Left ventricle myocardium inferior (tissue), 1 donor: ENCODE results near the gene RAPGEF6. TPM values are rescaled to one million over a fixed set of nuclear protein-coding genes. Genes with fewer than 3 reads are reported as not detected.

Experiments
- DNase-seq: peaks from one replicate; pipeline ENCODE4 v3.0.0-alpha.2; 2020
- H3K27ac ChIP-seq: fragments of 200-600 bp; replicated peaks from 2 replicates; pipeline ENCODE4 v1.8.0; 2021
- H3K27me3 ChIP-seq: fragments of 200-600 bp; 2 replicates; pipeline ENCODE4 v1.8.0; 2021; ENCODE audit warnings: low read depth
- H3K36me3 ChIP-seq: fragments of 200-600 bp; 2 replicates; pipeline ENCODE4 v1.8.0; 2021
- H3K4me1 ChIP-seq: fragments of 200-600 bp; 2 replicates; pipeline ENCODE4 v1.8.0; 2021
- H3K4me3 ChIP-seq: fragments of 200-600 bp; 2 replicates; pipeline ENCODE4 v1.8.0; 2021; ENCODE audit warnings: mild to moderate bottlenecking, moderate library complexity
- H3K9me3 ChIP-seq: fragments of 200-600 bp; replicated peaks from 2 replicates; pipeline ENCODE4 v1.8.0; 2021
- intact Hi-C: fragments of 100-400 bp; cut with micrococcal nuclease; formaldehyde crosslinking; loops from one replicate; pipeline ENCODE4 v1.11.0; 2022
- total RNA-seq: library from RNA; stranded (reverse); fragmentation: NEBNext Ultra II Directional; extraction: Animal tissue kit (Norgen Biotek cat#: 25700); gene quantifications from one replicate; pipeline ENCODE4 v1.2.1, GENCODE V29; 2021
- TF ChIP-seq, protein P1 (sequence below): fragments of 200-600 bp; IDR thresholded peaks from 2 replicates; pipeline ENCODE4 v1.8.0; 2021; ENCODE audit warnings: antibody characterized with exemption, mild to moderate bottlenecking, borderline replicate concordance
- donor health status: DM: no; HTN: yes; CAD: no; lungs with severe emphysema.

RAPGEF6 gene
- total RNA-seq, 1 donor from 2014 or later = 9.6 TPM

DNA sequence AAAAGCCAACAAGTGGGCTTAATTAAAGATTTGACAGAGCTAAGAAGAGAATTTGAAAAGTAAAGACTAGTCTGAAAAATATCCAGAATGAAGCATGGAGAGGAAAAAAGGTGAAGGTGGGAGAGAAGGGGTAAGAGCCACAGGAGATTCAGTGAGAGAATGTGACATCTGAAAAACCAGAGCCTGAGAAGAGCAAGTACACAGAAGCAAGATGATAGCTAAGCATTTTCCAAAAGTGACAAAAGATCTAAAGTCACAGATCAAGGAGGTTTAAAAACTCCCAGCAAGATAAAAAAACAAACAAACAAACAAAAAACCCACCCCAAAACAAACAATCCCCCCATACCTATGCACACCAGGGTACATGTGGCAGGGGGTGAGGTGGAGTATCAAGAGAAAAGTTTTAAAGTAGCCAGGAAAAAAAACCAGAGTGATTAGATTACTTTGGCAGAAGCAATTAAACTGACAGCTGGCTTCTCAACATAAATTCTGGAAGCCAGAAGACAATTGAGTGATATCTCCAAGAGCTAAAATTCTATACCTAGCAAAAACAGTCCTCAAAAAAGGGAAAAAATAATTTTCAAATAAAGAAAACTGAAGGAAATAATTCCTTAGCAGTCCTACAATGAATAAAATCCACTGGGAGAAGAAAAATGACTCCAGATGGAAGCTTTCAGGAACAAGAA lies 111.4 kb downstream of the RAPGEF6 start:
- no peaks in the 10 kb centered on the region for H3K27me3 ChIP-seq
- peaks cover 45% of the 10 kb centered on the region for H3K4me1 ChIP-seq
- peaks cover 11% of the 10 kb centered on the region for H3K36me3 ChIP-seq
- H3K27ac ChIP-seq = no peak overlapping the region
- no peak overlapping the region for H3K4me3 ChIP-seq
- TF ChIP-seq, protein P1, sequence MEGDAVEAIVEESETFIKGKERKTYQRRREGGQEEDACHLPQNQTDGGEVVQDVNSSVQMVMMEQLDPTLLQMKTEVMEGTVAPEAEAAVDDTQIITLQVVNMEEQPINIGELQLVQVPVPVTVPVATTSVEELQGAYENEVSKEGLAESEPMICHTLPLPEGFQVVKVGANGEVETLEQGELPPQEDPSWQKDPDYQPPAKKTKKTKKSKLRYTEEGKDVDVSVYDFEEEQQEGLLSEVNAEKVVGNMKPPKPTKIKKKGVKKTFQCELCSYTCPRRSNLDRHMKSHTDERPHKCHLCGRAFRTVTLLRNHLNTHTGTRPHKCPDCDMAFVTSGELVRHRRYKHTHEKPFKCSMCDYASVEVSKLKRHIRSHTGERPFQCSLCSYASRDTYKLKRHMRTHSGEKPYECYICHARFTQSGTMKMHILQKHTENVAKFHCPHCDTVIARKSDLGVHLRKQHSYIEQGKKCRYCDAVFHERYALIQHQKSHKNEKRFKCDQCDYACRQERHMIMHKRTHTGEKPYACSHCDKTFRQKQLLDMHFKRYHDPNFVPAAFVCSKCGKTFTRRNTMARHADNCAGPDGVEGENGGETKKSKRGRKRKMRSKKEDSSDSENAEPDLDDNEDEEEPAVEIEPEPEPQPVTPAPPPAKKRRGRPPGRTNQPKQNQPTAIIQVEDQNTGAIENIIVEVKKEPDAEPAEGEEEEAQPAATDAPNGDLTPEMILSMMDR = no peak
- H3K9me3 ChIP-seq = no peaks in the 10 kb centered on the region
- intact Hi-C loops = no loop called here
- no peak for DNase-seq

DNA sequence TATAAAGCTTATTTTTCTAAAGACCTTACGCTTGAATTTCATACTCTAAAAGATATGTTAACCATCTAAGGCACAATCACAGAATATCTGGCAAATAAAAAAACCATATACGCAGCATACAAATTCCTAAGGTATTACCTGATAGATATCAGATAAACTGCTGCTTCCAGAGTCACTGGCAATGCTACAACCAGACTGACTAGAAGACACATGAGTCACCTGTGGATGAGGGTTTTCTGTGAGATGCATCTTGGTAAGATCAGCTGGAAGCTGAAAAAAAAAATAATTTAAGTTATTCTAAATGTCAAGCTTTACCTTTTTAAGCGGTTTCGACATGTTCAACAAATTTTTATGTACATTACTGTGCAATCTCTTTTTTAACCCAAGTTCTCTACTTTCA lies 113.8 kb downstream of the RAPGEF6 start:
- Histone ChIP-seq H3K4me3 (no peak overlapping the region), H3K9me3 (no peaks in the 10 kb centered on the region), H3K36me3 (peaks cover 11% of the 10 kb centered on the region), H3K4me1 (peaks cover 41% of the 10 kb centered on the region), H3K27ac (no peak overlapping the region), H3K27me3 (no peaks in the 10 kb centered on the region)
- TF ChIP-seq, protein P1 = no peak
- intact Hi-C loops = no loop called here
- no peak for DNase-seq

DNA sequence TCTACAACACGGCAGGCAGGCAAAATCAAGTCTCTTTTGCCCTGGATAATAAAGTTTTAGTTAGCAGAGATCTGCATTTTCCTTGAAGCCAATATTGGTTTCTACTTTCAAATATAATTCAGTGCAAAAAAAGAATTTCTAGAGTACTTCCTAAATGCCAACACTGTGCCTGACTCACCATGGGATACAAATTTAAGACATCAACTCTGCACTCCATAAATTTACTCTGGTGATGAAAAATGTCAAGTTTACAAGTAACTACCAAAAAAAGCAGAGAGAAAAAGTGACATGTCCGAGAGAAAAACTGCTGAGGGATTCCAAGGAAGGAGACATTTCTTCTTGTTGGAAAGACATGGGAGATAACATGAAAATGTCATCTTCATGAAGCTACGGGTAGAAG lies 119.7 kb downstream of the RAPGEF6 start:
- intact Hi-C loops = no loop called here
- Histone ChIP-seq H3K36me3 (peaks cover 10% of the 10 kb centered on the region), H3K4me1 (peaks cover 18% of the 10 kb centered on the region), H3K27ac (peak overlapping the region; percentile 64), H3K4me3 (peak overlapping the region; percentile 40), H3K27me3 (no peaks in the 10 kb centered on the region), H3K9me3 (no peaks in the 10 kb centered on the region)
- TF ChIP-seq, protein P1 = no peak
- no peak for DNase-seq

GRCh38 chr5:131514316-131515283 lies 120.4 kb downstream of the RAPGEF6 start:
- Histone ChIP-seq H3K36me3 (peaks cover 17% of the 10 kb centered on the region), H3K4me3 (peak overlapping the region; percentile 40), H3K27ac (peak overlapping the region; percentile 64), H3K4me1 (peaks cover 18% of the 10 kb centered on the region), H3K9me3 (no peaks in the 10 kb centered on the region), H3K27me3 (no peaks in the 10 kb centered on the region)
- TF ChIP-seq, protein P1 = peak; percentile 19
- intact Hi-C loops = no loop called here
- DNase-seq = no peak

DNA sequence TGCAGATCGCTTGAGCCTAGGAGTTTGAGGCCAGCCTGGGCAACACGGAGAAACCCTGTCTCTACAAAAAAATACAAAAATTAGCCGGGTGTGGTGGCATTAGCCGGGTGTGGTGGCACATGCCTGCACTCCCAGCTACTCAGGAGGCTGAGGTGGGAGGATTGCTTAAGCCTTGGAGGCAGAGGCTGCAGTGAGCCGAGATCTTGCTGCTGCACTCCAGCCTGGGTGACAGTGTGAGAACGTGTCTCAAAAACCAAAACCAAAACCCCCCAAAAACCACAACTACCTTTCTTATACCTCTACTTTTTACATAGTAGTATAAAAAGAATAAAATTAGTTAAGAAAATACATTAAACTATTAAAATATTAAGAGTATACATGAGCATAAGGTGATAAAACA lies 121.2 kb downstream of the RAPGEF6 start:
- H3K36me3 ChIP-seq = peaks cover 17% of the 10 kb centered on the region
- no peaks in the 10 kb centered on the region for H3K27me3 ChIP-seq
- H3K4me3 ChIP-seq = no peak overlapping the region
- peaks cover 18% of the 10 kb centered on the region for H3K4me1 ChIP-seq
- H3K27ac ChIP-seq = no peak overlapping the region
- H3K9me3 ChIP-seq = no peaks in the 10 kb centered on the region
- TF ChIP-seq, protein P1 = no peak
- intact Hi-C loops = no loop called here
- DNase-seq = no peak
